ENCODE data around the gene MBNL2.

- TF ChIP-seq CTCF (IDR thresholded peaks at IDR 0.05) (no peak), EP300 (IDR thresholded peaks at IDR 0.05) (no peak), POLR2A (IDR thresholded peaks at IDR 0.05; ENCODE audit: low read depth) (no peak), POLR2AphosphoS5 (IDR thresholded peaks at IDR 0.05) (no peak)
Measured at GRCh38 chr13:97223037-97223710, 1.0 kb downstream of the MBNL2 start.
